H9 (cell line): ENCODE measurements around the gene ATP1A2. TPM values are rescaled to one million over a fixed set of nuclear protein-coding genes. Genes with fewer than 3 reads are reported as not detected.
A peak's percentile ranks its signal among the peaks of the same experiment; 100 is the strongest.

ENCODE experiments used
- DNase-seq: peaks from one replicate; pipeline ENCODE4 v3.0.0-alpha.2; 2017
- H2AFZ ChIP-seq: one replicate; pipeline ENCODE4 v1.6.1; 2013; ENCODE audit warnings: mild to moderate bottlenecking, low read length, control low read depth, moderate library complexity
- H2AK5ac ChIP-seq: 2 replicates; pipeline ENCODE4 v1.6.1; 2013; ENCODE audit warnings: low read length, control low read depth, mixed read lengths; ENCODE audit not compliant: insufficient read length
- H2BK120ac ChIP-seq: one replicate; pipeline ENCODE4 v1.6.1; 2013; ENCODE audit warnings: low read depth, mild to moderate bottlenecking, low read length, control low read depth, inconsistent platforms; ENCODE audit not compliant: poor library complexity, severe bottlenecking
- H2BK12ac ChIP-seq: 2 replicates; pipeline ENCODE4 v1.6.1; 2013; ENCODE audit warnings: low read length, control low read depth, mixed read lengths, low read depth; ENCODE audit not compliant: insufficient read length
- H2BK15ac ChIP-seq: 2 replicates; pipeline ENCODE4 v1.6.1; 2013; ENCODE audit warnings: low read depth, low read length, control low read depth
- H2BK20ac ChIP-seq: one replicate; pipeline ENCODE4 v1.6.1; 2013; ENCODE audit warnings: low read depth, mild to moderate bottlenecking, low read length, control low read depth, inconsistent platforms; ENCODE audit not compliant: poor library complexity, severe bottlenecking
- H2BK5ac ChIP-seq: 2 replicates; pipeline ENCODE4 v1.6.1; 2013; ENCODE audit warnings: low read length, control low read depth, mixed read lengths; ENCODE audit not compliant: insufficient read length
- H3K14ac ChIP-seq: 2 replicates; pipeline ENCODE4 v1.6.1; 2013; ENCODE audit warnings: low read length, control low read depth; ENCODE audit not compliant: insufficient read depth
- H3K18ac ChIP-seq: 2 replicates; pipeline ENCODE4 v1.6.1; 2013; ENCODE audit warnings: low read depth, mild to moderate bottlenecking, mixed read lengths, low read length, control low read depth; ENCODE audit not compliant: insufficient read length
- H3K23ac ChIP-seq: 2 replicates; pipeline ENCODE4 v1.6.1; 2013; ENCODE audit warnings: low read length, control low read depth, mixed read lengths, low read depth; ENCODE audit not compliant: insufficient read length
- H3K23me2 ChIP-seq: 2 replicates; pipeline ENCODE4 v1.6.1; 2013; ENCODE audit warnings: low read depth, mild to moderate bottlenecking, mixed read lengths, low read length, control low read depth; ENCODE audit not compliant: insufficient read length, poor library complexity, severe bottlenecking
- H3K27ac ChIP-seq: 2 replicates; pipeline ENCODE4 v1.5.1; 2013; ENCODE audit warnings: low read length, control low read depth, mixed read lengths, low read depth; ENCODE audit not compliant: insufficient read length
- H3K27me3 ChIP-seq: 2 replicates; pipeline ENCODE4 v1.6.1; 2013; ENCODE audit warnings: low read length, control low read depth, inconsistent platforms; ENCODE audit not compliant: insufficient read depth
- H3K4ac ChIP-seq: 2 replicates; pipeline ENCODE4 v1.6.1; 2013; ENCODE audit warnings: low read depth, mild to moderate bottlenecking, control low read depth, inconsistent platforms, low read length, moderate library complexity
- H3K4me1 ChIP-seq: 2 replicates; pipeline ENCODE4 v1.6.1; 2013; ENCODE audit warnings: low read length, control low read depth, inconsistent platforms; ENCODE audit not compliant: insufficient read depth
- H3K4me2 ChIP-seq: 2 replicates; pipeline ENCODE4 v1.6.1; 2013; ENCODE audit warnings: low read length, control low read depth, mixed read lengths; ENCODE audit not compliant: insufficient read length, insufficient read depth
- H3K56ac ChIP-seq: 2 replicates; pipeline ENCODE4 v1.6.1; 2013; ENCODE audit warnings: low read depth, mild to moderate bottlenecking, mixed read lengths, low read length, control low read depth; ENCODE audit not compliant: insufficient read length
- H3K79me1 ChIP-seq: 2 replicates; pipeline ENCODE4 v1.6.1; 2013; ENCODE audit warnings: low read depth, mild to moderate bottlenecking, moderate library complexity, low read length, control low read depth, inconsistent platforms; ENCODE audit not compliant: insufficient read depth, poor library complexity, severe bottlenecking
- H3K79me2 ChIP-seq: 2 replicates; pipeline ENCODE4 v1.6.1; 2013; ENCODE audit warnings: low read length, control low read depth, inconsistent platforms; ENCODE audit not compliant: insufficient read depth
- H3K9ac ChIP-seq: 2 replicates; pipeline ENCODE4 v1.6.1; 2013; ENCODE audit warnings: low read length, control low read depth, mixed read lengths; ENCODE audit not compliant: insufficient read length; ENCODE audit errors: extremely low read depth
- H3K9me3 ChIP-seq: one replicate; pipeline ENCODE4 v1.6.1; 2013; ENCODE audit warnings: low read depth, low read length, inconsistent platforms; ENCODE audit not compliant: control insufficient read depth
- H3T11ph ChIP-seq: one replicate; pipeline ENCODE4 v1.6.1; 2013; ENCODE audit warnings: mild to moderate bottlenecking, low read length, control low read depth, inconsistent platforms
- H4K20me1 ChIP-seq: one replicate; pipeline ENCODE4 v1.6.1; 2013; ENCODE audit not compliant: control insufficient read depth, insufficient read length, insufficient read depth
- H4K5ac ChIP-seq: 2 replicates; pipeline ENCODE4 v1.6.1; 2013; ENCODE audit warnings: low read depth, mild to moderate bottlenecking, mixed read lengths, low read length, control low read depth; ENCODE audit not compliant: insufficient read length
- H4K8ac ChIP-seq: replicated peaks from 2 replicates; pipeline ENCODE4 v1.6.1; 2013; ENCODE audit warnings: low read length, control low read depth, mixed read lengths, low read depth; ENCODE audit not compliant: insufficient read length
- H4K91ac ChIP-seq: 2 replicates; pipeline ENCODE4 v1.6.1; 2013; ENCODE audit warnings: low read depth, mild to moderate bottlenecking, moderate library complexity, mixed read lengths, low read length, control low read depth; ENCODE audit not compliant: insufficient read length
- H3K27ac Mint-ChIP-seq, 3 experiments: 2 replicates in 2 of 3; 3 replicates in 1 of 3; pipeline ENCODE4 v1.8.0; 2020 to 2021; ENCODE audit warnings: mixed read lengths in 3 of 3, mild to moderate bottlenecking in 1 of 3, moderate library complexity in 1 of 3
- H3K27me3 Mint-ChIP-seq: 2 replicates; pipeline ENCODE4 v1.8.0; 2021; ENCODE audit warnings: low read depth, mild to moderate bottlenecking, moderate library complexity, mixed read lengths
- H3K36me3 Mint-ChIP-seq, 3 experiments: 2 replicates in 2 of 3; 3 replicates in 1 of 3; pipeline ENCODE4 v1.8.0; 2020 to 2021; ENCODE audit warnings: low read depth in 3 of 3, mixed read lengths in 3 of 3; ENCODE audit not compliant: insufficient read depth in 1 of 3
- H3K4me1 Mint-ChIP-seq, 2 experiments: 2 replicates each; pipeline ENCODE4 v1.8.0; 2020; ENCODE audit warnings: mixed read lengths in 2 of 2
- H3K4me3 Mint-ChIP-seq, 2 experiments: 2 replicates in 1 of 2; 3 replicates in 1 of 2; pipeline ENCODE4 v1.8.0; 2020 to 2021; ENCODE audit warnings: mild to moderate bottlenecking in 2 of 2, mixed read lengths in 2 of 2, moderate library complexity in 1 of 2
- H3K9me3 Mint-ChIP-seq, 2 experiments: 2 replicates in 1 of 2; 3 replicates in 1 of 2; pipeline ENCODE4 v1.8.0; 2020; ENCODE audit warnings: mild to moderate bottlenecking in 2 of 2, mixed read lengths in 2 of 2, moderate library complexity in 1 of 2
- WGBS: extraction: QIAGEN DNeasy Blood & Tissue Kit; methylation state at CpG from one replicate; pipeline ENCODE4 v1.1.7; 2013; ENCODE audit warnings: missing lambda C conversion rate, low lambda C conversion rate, mixed read lengths; ENCODE audit not compliant: insufficient read length; ENCODE audit errors: extremely low coverage; 5-methylcytosine and 5-hydroxymethylcytosine counted together
- total RNA-seq: library from RNA; stranded (reverse); gene quantifications from 2 replicates; pipeline ENCODE4 v1.2.1, GENCODE V29; 2021
- TF ChIP-seq, protein P1 (sequence below): fragments of 200-600 bp; sonication (generic); conservative IDR thresholded peaks from 3 replicates; pipeline ENCODE4 v1.8.0; 2021; ENCODE audit warnings: antibody characterized with exemption, mild to moderate bottlenecking

ATP1A2 gene
- total RNA-seq, 1 experiment from 2014 or later: 3.0 TPM

DNA sequence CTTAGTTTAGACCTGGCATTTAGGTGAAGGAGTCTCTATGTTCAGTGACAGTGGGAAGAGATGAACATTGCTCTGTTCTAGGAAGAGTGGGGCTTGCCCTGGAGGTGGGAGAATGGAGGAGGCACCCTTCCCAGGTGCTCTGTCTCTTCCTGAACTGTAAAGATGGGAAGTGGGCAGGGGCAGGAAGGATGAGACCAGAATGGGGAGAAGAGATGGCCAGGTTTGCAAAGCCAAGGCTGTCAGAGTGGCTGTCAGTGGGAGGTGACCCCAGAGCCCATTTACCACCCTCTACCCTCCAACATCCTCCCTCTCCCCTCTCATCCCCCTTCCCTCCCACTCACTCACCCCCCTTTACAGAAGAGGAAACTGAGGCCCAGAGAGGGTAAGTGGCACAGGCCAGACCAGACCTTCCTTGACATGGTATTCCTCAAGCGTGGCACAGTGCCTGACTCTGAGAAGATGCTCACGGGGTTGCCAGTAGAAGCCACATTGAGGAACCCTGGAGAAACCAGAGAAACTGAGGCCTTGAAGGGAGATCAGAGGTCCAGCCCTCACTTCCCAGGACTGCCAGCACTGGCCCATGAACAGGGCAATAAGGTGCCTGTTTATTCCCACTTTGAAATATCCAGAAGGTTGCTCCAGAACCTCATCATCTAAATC, 15.7 kb upstream of the ATP1A2 start:
- Histone ChIP-seq H2BK5ac (no peak overlapping the region), H4K5ac (no peak overlapping the region), H3K18ac (no peak overlapping the region), H3K23ac (no peak overlapping the region), H2BK15ac (no peak overlapping the region), H2AFZ (no peak overlapping the region), H2BK120ac (no peak overlapping the region), H3T11ph (no peak overlapping the region), H3K27ac (no peak overlapping the region), H2BK12ac (no peak overlapping the region), H2BK20ac (no peak overlapping the region), H3K79me1 (no peaks in the 10 kb centered on the region), H3K9ac (no peak overlapping the region), H3K14ac (no peak overlapping the region), H3K56ac (no peak overlapping the region), H3K9me3 (no peaks in the 10 kb centered on the region), H3K27me3 (no peaks in the 10 kb centered on the region), H2AK5ac (no peak overlapping the region), H4K91ac (no peak overlapping the region), H3K23me2 (peaks cover 9% of the 10 kb centered on the region), H3K4me2 (no peak overlapping the region), H4K20me1 (no peaks in the 10 kb centered on the region), H3K4ac (no peak overlapping the region), H3K4me1 (peaks cover 19% of the 10 kb centered on the region), H4K8ac (no peak overlapping the region), H3K79me2 (peaks cover 3% of the 10 kb centered on the region; the same call in 1 of the 2 replicates)
- Mint-ChIP-seq H3K27me3 (peaks cover 6% of the 10 kb centered on the region), H3K36me3 (peaks cover 0 to 4% (median under 1%) of the 10 kb centered on the region in 3 experiments; a peak in 3 of 7 replicates), H3K4me3 (peak overlapping the region; percentile 41 to 54; a peak in 2 of 5 replicates), H3K9me3 (no peaks in the 10 kb centered on the region), H3K27ac (no peak overlapping the region), H3K4me1 (peaks cover 58 to 69% of the 10 kb centered on the region in 2 experiments)
- DNase-seq: no peak
- TF ChIP-seq, protein P1, sequence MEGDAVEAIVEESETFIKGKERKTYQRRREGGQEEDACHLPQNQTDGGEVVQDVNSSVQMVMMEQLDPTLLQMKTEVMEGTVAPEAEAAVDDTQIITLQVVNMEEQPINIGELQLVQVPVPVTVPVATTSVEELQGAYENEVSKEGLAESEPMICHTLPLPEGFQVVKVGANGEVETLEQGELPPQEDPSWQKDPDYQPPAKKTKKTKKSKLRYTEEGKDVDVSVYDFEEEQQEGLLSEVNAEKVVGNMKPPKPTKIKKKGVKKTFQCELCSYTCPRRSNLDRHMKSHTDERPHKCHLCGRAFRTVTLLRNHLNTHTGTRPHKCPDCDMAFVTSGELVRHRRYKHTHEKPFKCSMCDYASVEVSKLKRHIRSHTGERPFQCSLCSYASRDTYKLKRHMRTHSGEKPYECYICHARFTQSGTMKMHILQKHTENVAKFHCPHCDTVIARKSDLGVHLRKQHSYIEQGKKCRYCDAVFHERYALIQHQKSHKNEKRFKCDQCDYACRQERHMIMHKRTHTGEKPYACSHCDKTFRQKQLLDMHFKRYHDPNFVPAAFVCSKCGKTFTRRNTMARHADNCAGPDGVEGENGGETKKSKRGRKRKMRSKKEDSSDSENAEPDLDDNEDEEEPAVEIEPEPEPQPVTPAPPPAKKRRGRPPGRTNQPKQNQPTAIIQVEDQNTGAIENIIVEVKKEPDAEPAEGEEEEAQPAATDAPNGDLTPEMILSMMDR: no peak
- WGBS: no CpG with 5 or more reads among the region's 2 CpGs
